22Rv1 (cell line): Measurements from ENCODE around the gene TNK1.

Source experiments
- ZFX ChIP-seq: fragments of 450-650 bp; IDR thresholded peaks from 2 replicates; pipeline ENCODE4 v1.6.1; 2017; ENCODE audit warnings: antibody characterized with exemption, borderline replicate concordance
- TF ChIP-seq, protein P1 (sequence below): fragments of 450-650 bp; IDR thresholded peaks from 2 replicates; pipeline ENCODE4 v1.5.1; 2017; ENCODE audit warnings: mild to moderate bottlenecking

GRCh38 chr17:7340179-7340578 is 40.7 kb upstream of the TNK1 start:
- TF ChIP-seq, protein P1, sequence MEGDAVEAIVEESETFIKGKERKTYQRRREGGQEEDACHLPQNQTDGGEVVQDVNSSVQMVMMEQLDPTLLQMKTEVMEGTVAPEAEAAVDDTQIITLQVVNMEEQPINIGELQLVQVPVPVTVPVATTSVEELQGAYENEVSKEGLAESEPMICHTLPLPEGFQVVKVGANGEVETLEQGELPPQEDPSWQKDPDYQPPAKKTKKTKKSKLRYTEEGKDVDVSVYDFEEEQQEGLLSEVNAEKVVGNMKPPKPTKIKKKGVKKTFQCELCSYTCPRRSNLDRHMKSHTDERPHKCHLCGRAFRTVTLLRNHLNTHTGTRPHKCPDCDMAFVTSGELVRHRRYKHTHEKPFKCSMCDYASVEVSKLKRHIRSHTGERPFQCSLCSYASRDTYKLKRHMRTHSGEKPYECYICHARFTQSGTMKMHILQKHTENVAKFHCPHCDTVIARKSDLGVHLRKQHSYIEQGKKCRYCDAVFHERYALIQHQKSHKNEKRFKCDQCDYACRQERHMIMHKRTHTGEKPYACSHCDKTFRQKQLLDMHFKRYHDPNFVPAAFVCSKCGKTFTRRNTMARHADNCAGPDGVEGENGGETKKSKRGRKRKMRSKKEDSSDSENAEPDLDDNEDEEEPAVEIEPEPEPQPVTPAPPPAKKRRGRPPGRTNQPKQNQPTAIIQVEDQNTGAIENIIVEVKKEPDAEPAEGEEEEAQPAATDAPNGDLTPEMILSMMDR, result no peak
- no peak for TF ChIP-seq ZFX
